C4-2B (cell line): Measurements from ENCODE around the gene GABRB1.

ENCODE experiments used
- H3K27ac ChIP-seq: fragments of 450-650 bp; 2 replicates; pipeline ENCODE4 v1.5.1; 2017
- ZFX ChIP-seq: fragments of 450-650 bp; IDR thresholded peaks from 2 replicates; pipeline ENCODE4 v1.6.1; 2017
- TF ChIP-seq, protein P1 (sequence below): fragments of 450-650 bp; conservative IDR thresholded peaks from 2 replicates; pipeline ENCODE4 v1.5.1; 2017; ENCODE audit warnings: mild to moderate bottlenecking

Gene GABRB1

DNA sequence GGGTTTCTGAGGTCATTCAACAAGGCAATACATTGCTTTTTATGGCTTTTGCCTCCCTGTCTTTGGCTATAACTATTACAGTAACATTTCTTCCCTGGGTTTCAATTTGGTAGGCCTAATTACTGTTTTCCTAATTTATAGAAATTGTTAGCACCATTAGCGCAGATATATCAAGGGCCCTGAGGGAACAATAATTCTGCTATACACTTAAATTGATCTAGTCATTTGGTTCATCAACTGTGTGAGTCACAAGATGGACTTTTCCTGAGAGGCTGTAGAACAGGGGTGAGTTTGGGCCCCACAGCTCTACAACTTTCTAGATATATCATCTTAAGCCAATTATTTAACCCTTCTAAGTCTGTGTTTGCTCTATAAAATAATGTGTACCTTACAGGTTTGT is 324.2 kb downstream of the GABRB1 start:
- H3K27ac ChIP-seq: no peak overlapping the region
- TF ChIP-seq, protein P1, sequence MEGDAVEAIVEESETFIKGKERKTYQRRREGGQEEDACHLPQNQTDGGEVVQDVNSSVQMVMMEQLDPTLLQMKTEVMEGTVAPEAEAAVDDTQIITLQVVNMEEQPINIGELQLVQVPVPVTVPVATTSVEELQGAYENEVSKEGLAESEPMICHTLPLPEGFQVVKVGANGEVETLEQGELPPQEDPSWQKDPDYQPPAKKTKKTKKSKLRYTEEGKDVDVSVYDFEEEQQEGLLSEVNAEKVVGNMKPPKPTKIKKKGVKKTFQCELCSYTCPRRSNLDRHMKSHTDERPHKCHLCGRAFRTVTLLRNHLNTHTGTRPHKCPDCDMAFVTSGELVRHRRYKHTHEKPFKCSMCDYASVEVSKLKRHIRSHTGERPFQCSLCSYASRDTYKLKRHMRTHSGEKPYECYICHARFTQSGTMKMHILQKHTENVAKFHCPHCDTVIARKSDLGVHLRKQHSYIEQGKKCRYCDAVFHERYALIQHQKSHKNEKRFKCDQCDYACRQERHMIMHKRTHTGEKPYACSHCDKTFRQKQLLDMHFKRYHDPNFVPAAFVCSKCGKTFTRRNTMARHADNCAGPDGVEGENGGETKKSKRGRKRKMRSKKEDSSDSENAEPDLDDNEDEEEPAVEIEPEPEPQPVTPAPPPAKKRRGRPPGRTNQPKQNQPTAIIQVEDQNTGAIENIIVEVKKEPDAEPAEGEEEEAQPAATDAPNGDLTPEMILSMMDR: no peak
- TF ChIP-seq ZFX: no peak

DNA sequence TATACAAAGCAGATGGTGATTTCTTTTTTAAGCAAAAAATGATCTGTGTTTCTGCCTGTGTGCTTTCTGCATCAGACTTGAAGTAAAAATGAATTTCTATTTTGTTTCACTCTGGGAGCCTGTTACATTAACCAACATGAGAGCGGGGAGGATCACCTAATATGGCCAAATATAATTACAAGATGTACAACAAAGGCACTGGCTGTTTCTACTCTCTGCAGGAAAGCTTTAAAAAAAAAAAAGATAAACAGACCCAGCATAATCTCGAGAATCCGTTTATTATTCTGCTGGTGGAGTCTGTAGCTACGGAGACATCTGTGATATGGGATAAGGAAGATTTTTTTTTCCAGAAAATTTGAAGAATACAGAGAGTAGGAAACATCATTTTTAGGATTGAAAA is 328.5 kb downstream of the GABRB1 start:
- no peak overlapping the region for H3K27ac ChIP-seq

DNA sequence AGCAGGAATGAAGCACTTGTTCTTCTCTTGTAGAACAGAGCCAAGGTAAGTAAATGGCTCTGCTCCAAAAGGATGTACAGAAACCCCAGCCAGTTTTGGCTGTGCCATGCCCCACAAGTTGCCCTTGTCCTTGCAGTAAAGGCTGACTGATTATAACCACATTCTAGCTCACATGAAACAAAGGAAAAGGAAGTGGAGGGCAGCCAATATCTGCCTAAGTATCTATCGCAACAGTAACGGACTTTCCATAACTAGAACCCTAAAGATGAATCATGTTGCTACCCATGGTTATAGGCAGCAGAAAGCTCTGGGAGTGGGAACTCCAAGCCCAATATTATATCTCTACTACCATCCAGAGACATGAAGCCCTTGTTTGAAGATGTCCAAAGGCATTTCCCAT is 336.4 kb downstream of the GABRB1 start:
- H3K27ac ChIP-seq: no peak overlapping the region
- no peak for TF ChIP-seq ZFX
- TF ChIP-seq, protein P1: no peak

More for the DNA sequence above, 328.5 kb downstream of the GABRB1 start:
- no peak for TF ChIP-seq ZFX
- TF ChIP-seq, protein P1: no peak

DNA sequence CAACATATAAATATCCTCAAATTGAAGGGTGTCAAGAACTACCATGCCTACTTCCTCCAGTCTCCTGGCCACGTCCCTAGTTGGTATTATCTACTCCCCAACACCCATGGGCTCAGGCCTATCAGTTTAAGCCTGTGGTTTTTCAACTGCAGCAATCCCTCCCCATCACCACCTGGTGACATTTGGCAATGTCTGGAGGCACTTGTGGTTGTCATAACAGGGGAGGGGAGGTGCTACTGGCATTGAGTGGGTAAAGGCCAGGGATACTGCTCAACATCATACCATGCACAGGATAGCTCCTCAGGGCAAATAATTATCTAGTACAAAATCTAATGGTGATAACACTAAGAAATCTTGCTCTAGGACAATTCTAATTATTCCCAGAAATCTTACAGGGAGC is 336.8 kb downstream of the GABRB1 start:
- TF ChIP-seq ZFX: no peak
- TF ChIP-seq, protein P1: no peak
- no peak overlapping the region for H3K27ac ChIP-seq

DNA sequence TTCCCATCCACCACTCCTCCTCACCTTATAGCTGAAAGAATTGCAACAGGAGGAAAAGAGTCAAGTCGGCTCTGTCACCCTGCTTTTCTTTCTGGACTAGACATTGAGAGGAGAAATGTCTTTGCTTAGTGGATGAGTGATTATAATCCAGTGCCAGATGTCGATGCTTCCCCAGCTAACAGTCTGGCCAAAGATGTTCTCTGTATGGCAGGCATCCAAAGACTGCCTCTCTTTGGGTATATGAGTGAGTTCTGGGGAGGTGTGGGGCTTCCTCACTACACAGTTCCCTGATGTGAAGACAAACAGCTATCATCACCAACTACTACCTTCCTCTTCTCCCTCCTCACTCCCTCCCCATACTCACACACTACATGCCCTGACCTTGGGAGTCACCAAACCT is 341.2 kb downstream of the GABRB1 start:
- H3K27ac ChIP-seq: no peak overlapping the region
- TF ChIP-seq, protein P1: no peak
- TF ChIP-seq ZFX: no peak

DNA sequence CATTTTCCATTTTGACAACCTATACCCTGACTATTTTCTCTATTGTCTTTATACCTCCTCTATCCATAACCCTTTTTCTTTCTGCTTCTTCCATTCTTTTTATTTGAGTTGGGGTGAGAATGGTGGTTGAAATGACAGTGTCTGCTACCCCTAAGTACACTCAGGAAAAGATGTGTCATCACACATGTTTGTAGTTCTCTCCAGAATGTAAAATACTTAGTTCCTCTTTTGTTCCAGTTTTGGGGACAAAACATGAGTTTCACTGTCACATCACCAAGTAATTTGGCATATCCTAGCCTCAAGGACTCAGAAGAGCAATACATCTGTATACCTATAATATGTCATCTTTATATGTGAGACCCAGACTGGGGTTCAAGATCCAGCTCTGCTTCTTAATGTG is 341.8 kb downstream of the GABRB1 start:
- no peak for TF ChIP-seq ZFX
- TF ChIP-seq, protein P1: no peak
- no peak overlapping the region for H3K27ac ChIP-seq

DNA sequence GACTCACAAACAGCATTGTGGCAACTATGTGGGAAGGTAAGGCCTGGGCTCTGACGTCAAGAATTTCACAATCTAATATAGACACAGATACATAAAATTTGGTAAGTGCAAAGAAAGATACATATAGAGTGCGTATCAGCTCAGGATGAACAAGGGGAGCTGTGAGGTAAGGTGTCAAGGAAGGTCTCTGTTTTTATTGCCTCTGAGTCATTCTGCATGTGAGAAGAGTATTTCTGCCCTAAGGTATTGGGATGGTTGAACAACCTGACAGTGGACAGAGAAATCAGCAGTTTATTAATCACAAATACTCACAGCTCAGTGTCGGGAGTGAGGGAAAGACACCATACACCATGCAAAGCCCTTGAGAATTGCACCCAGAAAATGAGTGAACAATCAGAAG is 342.3 kb downstream of the GABRB1 start:
- TF ChIP-seq ZFX: no peak
- TF ChIP-seq, protein P1: no peak
- H3K27ac ChIP-seq: no peak overlapping the region
